Measurements from ENCODE around the gene FXYD7. TPM values are rescaled to one million over a fixed set of nuclear protein-coding genes. Genes with fewer than 3 reads are reported as not detected.

FXYD7 gene
- total RNA-seq, 1 experiment from 2014 or later, result not detected

GRCh38 chr19:35199481-35199880, 56.4 kb downstream of the FXYD7 start:
- DNase-seq (ENCODE audit: low read depth), result no peak

GRCh38 chr19:35202722-35203688, 60.0 kb downstream of the FXYD7 start:
- no peak for DNase-seq (ENCODE audit: low read depth)

Other genes starting within 250 kb of the FXYD7 start
- 4.1 and 4.5 TPM in 2 replicates for gene ZNF30, start 216.4 kb upstream of the FXYD7 start, total RNA-seq (2014; rRNA removed; shearing (Covaris generic))
- gene ZNF792, start 179.0 kb upstream of the FXYD7 start, total RNA-seq (2014; rRNA removed; shearing (Covaris generic)), result 7.2 and 7.4 TPM in 2 replicates
- gene GRAMD1A, start 142.9 kb upstream of the FXYD7 start, total RNA-seq (2014; rRNA removed; shearing (Covaris generic)), result 18.0 and 21.9 TPM in 2 replicates
- gene SCN1B, start 112.8 kb upstream of the FXYD7 start, total RNA-seq (2014; rRNA removed; shearing (Covaris generic)), result 4.9 and 8.4 TPM in 2 replicates
- gene HPN, start 101.5 kb upstream of the FXYD7 start, total RNA-seq (2014; rRNA removed; shearing (Covaris generic)), result 0.10 TPM in 1 of 2 replicates, not detected in the other
- gene FXYD3, start 27.4 kb upstream of the FXYD7 start, total RNA-seq (2014; rRNA removed; shearing (Covaris generic)), result 3.0 and 3.7 TPM in 2 replicates
- gene LGI4, start 8.2 kb upstream of the FXYD7 start, total RNA-seq (2014; rRNA removed; shearing (Covaris generic)), result 0.36 TPM in 1 of 2 replicates, not detected in the other
- gene FXYD1, start 4.4 kb upstream of the FXYD7 start, total RNA-seq (2014; rRNA removed; shearing (Covaris generic)), result 0.98 TPM in 1 of 2 replicates, not detected in the other
- 258 and 338 TPM in 2 replicates for gene FXYD5, start 11.5 kb downstream of the FXYD7 start, total RNA-seq (2014; rRNA removed; shearing (Covaris generic))
- not detected in 2 replicates for gene FAM187B, start 85.5 kb downstream of the FXYD7 start, total RNA-seq (2014; rRNA removed; shearing (Covaris generic))
- gene LSR, start 105.7 kb downstream of the FXYD7 start, total RNA-seq (2014; rRNA removed; shearing (Covaris generic)), result 1.8 TPM in 2 replicates
- gene USF2, start 125.7 kb downstream of the FXYD7 start, total RNA-seq (2014; rRNA removed; shearing (Covaris generic)), result 33.9 and 37.4 TPM in 2 replicates
- gene HAMP, start 139.3 kb downstream of the FXYD7 start, total RNA-seq (2014; rRNA removed; shearing (Covaris generic)), result not detected in 2 replicates
- gene MAG, start 148.9 kb downstream of the FXYD7 start, total RNA-seq (2014; rRNA removed; shearing (Covaris generic)), result not detected in 2 replicates
- 0.20 and 0.24 TPM in 2 replicates for gene CD22, start 185.9 kb downstream of the FXYD7 start, total RNA-seq (2014; rRNA removed; shearing (Covaris generic))
- not detected in 2 replicates for gene FFAR1, start 204.6 kb downstream of the FXYD7 start, total RNA-seq (2014; rRNA removed; shearing (Covaris generic))
- not detected in 2 replicates for gene FFAR3, start 215.2 kb downstream of the FXYD7 start, total RNA-seq (2014; rRNA removed; shearing (Covaris generic))
- gene GPR42, start 227.8 kb downstream of the FXYD7 start, total RNA-seq (2014; rRNA removed; shearing (Covaris generic)), result not detected in 2 replicates

Measured in RPMI7951 (cell line).